Astrocyte (in vitro differentiated cells and primary cell): Measurements from ENCODE around the gene APBB3.

Experiments
- EZH2 ChIP-seq: IDR thresholded peaks from 2 replicates; pipeline ENCODE4 v1.6.1; 2012; ENCODE audit warnings: mild to moderate bottlenecking, low read length, inconsistent platforms; ENCODE audit not compliant: insufficient read depth
- TF ChIP-seq, protein P1 (sequence below): IDR thresholded peaks from 2 replicates; pipeline ENCODE4 v1.5.1; 2011; ENCODE audit warnings: low read depth, mild to moderate bottlenecking, inconsistent platforms, low read length, moderate library complexity; ENCODE audit not compliant: insufficient read depth

DNA sequence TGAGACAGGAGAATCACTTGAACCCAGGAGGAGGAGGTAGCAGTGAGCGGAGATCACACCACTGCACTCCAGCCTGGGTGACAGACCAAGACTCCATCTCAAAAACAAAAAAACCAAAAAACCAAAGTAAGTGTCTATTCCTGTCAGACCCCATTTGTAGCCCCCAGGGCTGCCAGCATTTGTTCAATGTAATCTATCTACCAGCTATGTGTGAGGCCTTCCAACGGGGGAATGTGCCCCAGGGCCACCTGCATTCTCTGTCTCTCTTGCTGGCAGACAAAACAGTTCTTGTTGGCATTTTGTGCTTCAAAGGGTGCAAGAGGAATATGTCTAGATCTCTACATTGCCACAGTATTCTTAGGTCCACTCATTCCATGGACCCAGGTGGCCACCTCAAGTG is 34.4 kb upstream of the APBB3 start:
- TF ChIP-seq, protein P1, sequence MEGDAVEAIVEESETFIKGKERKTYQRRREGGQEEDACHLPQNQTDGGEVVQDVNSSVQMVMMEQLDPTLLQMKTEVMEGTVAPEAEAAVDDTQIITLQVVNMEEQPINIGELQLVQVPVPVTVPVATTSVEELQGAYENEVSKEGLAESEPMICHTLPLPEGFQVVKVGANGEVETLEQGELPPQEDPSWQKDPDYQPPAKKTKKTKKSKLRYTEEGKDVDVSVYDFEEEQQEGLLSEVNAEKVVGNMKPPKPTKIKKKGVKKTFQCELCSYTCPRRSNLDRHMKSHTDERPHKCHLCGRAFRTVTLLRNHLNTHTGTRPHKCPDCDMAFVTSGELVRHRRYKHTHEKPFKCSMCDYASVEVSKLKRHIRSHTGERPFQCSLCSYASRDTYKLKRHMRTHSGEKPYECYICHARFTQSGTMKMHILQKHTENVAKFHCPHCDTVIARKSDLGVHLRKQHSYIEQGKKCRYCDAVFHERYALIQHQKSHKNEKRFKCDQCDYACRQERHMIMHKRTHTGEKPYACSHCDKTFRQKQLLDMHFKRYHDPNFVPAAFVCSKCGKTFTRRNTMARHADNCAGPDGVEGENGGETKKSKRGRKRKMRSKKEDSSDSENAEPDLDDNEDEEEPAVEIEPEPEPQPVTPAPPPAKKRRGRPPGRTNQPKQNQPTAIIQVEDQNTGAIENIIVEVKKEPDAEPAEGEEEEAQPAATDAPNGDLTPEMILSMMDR = no peak
- TF ChIP-seq EZH2 = no peak
